H1 (cell line): ENCODE measurements around the gene ABCB11. TPM values are rescaled to one million over a fixed set of nuclear protein-coding genes. Genes with fewer than 3 reads are reported as not detected.

ENCODE experiments used
- CTCF ChIA-PET: fragments of 300-600 bp; sonication (Branson Sonifier 250); formaldehyde crosslinking; loops from one replicate; lab custom pipeline; 2021; ENCODE audit not compliant: partially characterized antibody; lab: Charles Lee
- POLR2A ChIA-PET: fragments of 300-600 bp; sonication (Branson Sonifier 250); formaldehyde crosslinking; loops from one replicate; lab custom pipeline; 2021; ENCODE audit warnings: inconsistent platforms; ENCODE audit not compliant: partially characterized antibody; lab: Charles Lee
- DNase-seq, 2 experiments: peaks; one replicate each; pipeline versions ENCODE4 v3.0.0 to v3.0.0-alpha.2; 2010 to 2022; ENCODE audit warnings: low spot score in 2 of 2, low read depth in 1 of 2, mixed read lengths in 1 of 2
- FAIRE-seq: peaks from 2 replicates; lab custom pipeline; 2011; peaks lifted over from hg19 to GRCh38; lab: Jason Lieb, UNC
- H2AFZ ChIP-seq: 2 replicates; pipeline ENCODE4 v1.8.1; 2012; ENCODE audit warnings: low read length, inconsistent platforms
- H2AK5ac ChIP-seq: 2 replicates; pipeline ENCODE4 v1.6.1; 2013; ENCODE audit warnings: low read depth, low read length
- H2BK120ac ChIP-seq: replicated peaks from 2 replicates; pipeline ENCODE3; 2013; ENCODE audit warnings: low read depth, low read length, inconsistent platforms
- H2BK12ac ChIP-seq: 2 replicates; pipeline ENCODE4 v1.6.1; 2013; ENCODE audit warnings: low read depth, low read length
- H2BK15ac ChIP-seq: 2 replicates; pipeline ENCODE4 v1.6.1; 2013; ENCODE audit warnings: low read length
- H2BK20ac ChIP-seq: 2 replicates; pipeline ENCODE4 v1.6.1; 2013; ENCODE audit warnings: low read length
- H2BK5ac ChIP-seq: 2 replicates; pipeline ENCODE4 v1.6.1; 2013; ENCODE audit warnings: low read depth, low read length
- H3K14ac ChIP-seq: 2 replicates; pipeline ENCODE4 v1.6.1; 2013; ENCODE audit warnings: inconsistent platforms; ENCODE audit not compliant: insufficient read length
- H3K18ac ChIP-seq: 2 replicates; pipeline ENCODE4 v1.6.1; 2013; ENCODE audit warnings: low read length; ENCODE audit errors: extremely low read depth
- H3K23ac ChIP-seq: 2 replicates; pipeline ENCODE4 v1.6.1; 2013; ENCODE audit warnings: inconsistent platforms; ENCODE audit not compliant: insufficient read length
- H3K23me2 ChIP-seq: 2 replicates; pipeline ENCODE4 v1.6.1; 2013; ENCODE audit warnings: low read depth, low read length
- H3K27ac ChIP-seq: 2 replicates; pipeline ENCODE4 v1.6.1; 2011; ENCODE audit warnings: low read depth, low read length, inconsistent platforms
- H3K27me3 ChIP-seq, 4 experiments: replicated peaks in 1 of 4; 1 replicate in 1 of 4; 2 replicates in 3 of 4; pipeline versions ENCODE4 v1.6.1 to v1.8.1; 2011 to 2013; ENCODE audit warnings: low read length in 3 of 4, mild to moderate bottlenecking in 3 of 4, inconsistent platforms in 2 of 4, mixed read lengths in 2 of 4, moderate library complexity in 1 of 4; ENCODE audit not compliant: control insufficient read depth in 3 of 4, insufficient read depth in 3 of 4; ENCODE audit errors: extremely low read depth in 1 of 4
- H3K36me3 ChIP-seq, 4 experiments: 2 replicates each; pipeline versions ENCODE4 v1.6.1 to v1.8.1; 2011 to 2013; ENCODE audit warnings: mild to moderate bottlenecking in 4 of 4, low read length in 3 of 4, moderate library complexity in 2 of 4, control low read depth in 1 of 4, inconsistent platforms in 1 of 4; ENCODE audit not compliant: insufficient read depth in 4 of 4, control insufficient read depth in 2 of 4
- H3K4ac ChIP-seq: replicated peaks from 2 replicates; pipeline ENCODE3; 2013; ENCODE audit warnings: low read length, low read depth, mixed read lengths, inconsistent platforms; ENCODE audit not compliant: insufficient read length
- H3K4me1 ChIP-seq, 4 experiments: replicated peaks in 1 of 4; 1 replicate in 1 of 4; 2 replicates in 3 of 4; pipeline versions ENCODE4 v1.6.1 to v1.8.1; 2011 to 2013; ENCODE audit warnings: low read length in 3 of 4, inconsistent platforms in 2 of 4, mixed read lengths in 1 of 4; ENCODE audit not compliant: insufficient read depth in 4 of 4, control insufficient read depth in 3 of 4
- H3K4me2 ChIP-seq, 2 experiments: 2 replicates each; pipeline versions ENCODE4 v1.6.1 to v1.8.1; 2011 to 2013; ENCODE audit warnings: low read depth in 2 of 2, low read length in 2 of 2, control low read depth in 1 of 2, inconsistent platforms in 1 of 2, mild to moderate bottlenecking in 1 of 2; ENCODE audit not compliant: insufficient read depth in 1 of 2
- H3K4me3 ChIP-seq, 4 experiments: fragments of 200-600, 300-600 bp in 1 of 4; sonication (generic), shearing (Covaris generic), sonication (Bioruptor Twin) in 1 of 4; 2 replicates each; pipeline versions ENCODE4 v1.5.1 to v1.8.1; 2011 to 2016; ENCODE audit warnings: low read length in 4 of 4, low read depth in 3 of 4, control low read depth in 2 of 4, inconsistent platforms in 2 of 4, mild to moderate bottlenecking in 2 of 4, mixed read lengths in 1 of 4, moderate library complexity in 1 of 4; ENCODE audit not compliant: insufficient read depth in 2 of 4; ENCODE audit errors: extremely low read depth in 1 of 4
- H3K56ac ChIP-seq: replicated peaks from 2 replicates; pipeline ENCODE3; 2013; ENCODE audit warnings: low read depth, mild to moderate bottlenecking, mixed read lengths, low read length, inconsistent platforms; ENCODE audit not compliant: insufficient read length
- H3K79me1 ChIP-seq: 2 replicates; pipeline ENCODE4 v1.6.1; 2013; ENCODE audit warnings: low read depth, low read length, control low read depth
- H3K79me2 ChIP-seq, 2 experiments: 2 replicates each; pipeline versions ENCODE4 v1.6.1 to v1.8.1; 2012 to 2013; ENCODE audit warnings: low read length in 2 of 2, mild to moderate bottlenecking in 2 of 2, inconsistent platforms in 1 of 2; ENCODE audit not compliant: insufficient read depth in 2 of 2, control insufficient read depth in 1 of 2
- H3K9ac ChIP-seq, 4 experiments: replicated peaks in 1 of 4; 1 replicate in 1 of 4; 2 replicates in 3 of 4; pipeline versions ENCODE4 v1.6.1 to v1.8.1; 2011 to 2013; ENCODE audit warnings: low read depth in 3 of 4, low read length in 3 of 4, control low read depth in 2 of 4, mild to moderate bottlenecking in 2 of 4, moderate library complexity in 2 of 4, inconsistent platforms in 1 of 4; ENCODE audit errors: extremely low read depth in 1 of 4
- H3K9me3 ChIP-seq, 2 experiments: 2 replicates each; pipeline versions ENCODE4 v1.6.1 to v1.8.1; 2012 to 2013; ENCODE audit warnings: mild to moderate bottlenecking in 2 of 2, moderate library complexity in 2 of 2, control low read depth in 1 of 2, inconsistent platforms in 1 of 2, low read depth in 1 of 2, low read length in 1 of 2, mixed read lengths in 1 of 2; ENCODE audit not compliant: insufficient read depth in 2 of 2
- H4K20me1 ChIP-seq, 2 experiments: replicated peaks in 1 of 2; 2 replicates each; pipeline versions ENCODE3 to v1.8.1; 2011 to 2013; ENCODE audit warnings: inconsistent platforms in 2 of 2, low read length in 2 of 2, mild to moderate bottlenecking in 1 of 2; ENCODE audit not compliant: insufficient read depth in 2 of 2, control insufficient read depth in 1 of 2
- H4K5ac ChIP-seq: 2 replicates; pipeline ENCODE4 v1.6.1; 2013; ENCODE audit warnings: low read length, low read depth, mixed read lengths, inconsistent platforms; ENCODE audit not compliant: insufficient read length
- H4K8ac ChIP-seq: 2 replicates; pipeline ENCODE4 v1.8.0; 2013; ENCODE audit warnings: mild to moderate bottlenecking, moderate library complexity, low read length, inconsistent platforms; ENCODE audit not compliant: insufficient read depth; ENCODE audit errors: extremely low read depth
- H4K91ac ChIP-seq: replicated peaks from 2 replicates; pipeline ENCODE3; 2013; ENCODE audit warnings: low read length, mixed read lengths, inconsistent platforms; ENCODE audit not compliant: insufficient read length
- CTBP2 ChIP-seq: IDR thresholded peaks from 2 replicates; pipeline ENCODE4 v1.7.0; 2011; ENCODE audit warnings: borderline replicate concordance, mild to moderate bottlenecking, moderate library complexity, mixed read lengths, low read length; ENCODE audit not compliant: insufficient read depth, insufficient read length
- SRF ChIP-seq: IDR thresholded peaks from 2 replicates; pipeline ENCODE4 v1.6.1; 2011; ENCODE audit warnings: mild to moderate bottlenecking, low read depth, low read length, moderate library complexity
- USF2 ChIP-seq: IDR thresholded peaks from 2 replicates; pipeline ENCODE4 v1.6.1; 2011; ENCODE audit warnings: low read length, improper control_type of control experiment
- WGBS, 2 experiments: shearing (Covaris generic) in 1 of 2; methylation state at CpG; one replicate each; pipeline versions ENCODE4 v1.1.6 to v1.1.7; 2013 to 2015; ENCODE audit warnings: low lambda C conversion rate in 2 of 2, mixed read lengths in 2 of 2, inconsistent platforms in 1 of 2, low coverage in 1 of 2, missing lambda C conversion rate in 1 of 2; ENCODE audit not compliant: insufficient replicate concordance in 2 of 2, insufficient coverage in 1 of 2, insufficient read length in 1 of 2; ENCODE audit errors: extremely low coverage in 1 of 2, missing lambda C conversion rate in 1 of 2; 5-methylcytosine and 5-hydroxymethylcytosine counted together
- polyA plus RNA-seq, 7 experiments: library from polyadenylated mRNA; depleted of rRNA in 3 of 7; stranded (reverse) in 5 of 7; unstranded in 2 of 7; fragments of >200 nt in 5 of 7; fragments of 200-250 nt in 2 of 7; gene quantifications; 1 replicate in 5 of 7; 2 replicates in 1 of 7; 4 replicates in 1 of 7; pipeline versions ENCODE4 v1.2.1 to v1.2.3, GENCODE V29; 2011 to 2013; ENCODE audit warnings: missing spikeins in 2 of 7, mixed read lengths in 2 of 7
- total RNA-seq: library from RNA; stranded (reverse); fragmentation: NEBNext Ultra II Directional; extraction: Animal tissue kit (Norgen Biotek cat#: 25700); gene quantifications from 2 replicates; pipeline ENCODE4 v1.2.1, GENCODE V29; 2021

ABCB11 gene
- total and polyA plus RNA-seq, 2 of the 8 experiments (the other 6 are each of a cell fraction or from before 2014, with no cell fraction given): not detected

DNA sequence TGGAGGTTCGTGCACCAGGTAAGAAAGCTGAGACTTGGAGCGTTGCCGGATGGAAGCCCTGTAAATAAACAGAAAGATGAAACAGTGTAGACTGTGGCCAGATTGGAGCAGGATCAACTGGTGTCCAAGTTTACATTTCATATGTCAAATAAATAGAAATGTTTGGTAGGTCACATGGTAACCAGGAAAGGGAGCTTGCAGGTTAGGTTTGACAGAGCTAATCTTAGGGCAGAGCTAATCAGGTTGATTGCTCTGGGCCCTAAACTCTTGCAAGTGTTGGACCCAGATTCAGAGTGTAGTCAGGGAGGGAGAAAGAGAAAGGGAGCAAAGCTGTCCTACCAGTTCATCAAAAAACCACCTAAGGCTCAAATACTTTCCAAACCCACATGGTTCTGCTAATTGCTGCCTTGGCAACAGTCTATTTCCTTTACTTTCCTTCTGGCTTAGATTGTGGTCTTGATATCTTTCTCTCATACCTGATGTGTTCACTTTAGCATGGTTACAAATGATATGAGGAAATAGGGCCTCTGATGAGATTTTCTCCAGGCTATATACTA lies 66.8 kb downstream of the ABCB11 start:
- no peak overlapping the region for H3K27ac ChIP-seq
- H2BK12ac ChIP-seq: no peak overlapping the region
- no peaks in the 10 kb centered on the region for H3K79me1 ChIP-seq
- H2AK5ac ChIP-seq: no peak overlapping the region
- DNase-seq: no peak
- no peaks in the 10 kb centered on the region for H3K9me3 ChIP-seq
- WGBS, 2 experiments: 88% methylated on average over 3 of the region's 3 CpGs; no CpG with 5 or more reads in 1 of the 2 experiments
- no peak overlapping the region for H4K8ac ChIP-seq
- H3K9ac ChIP-seq: no peak overlapping the region
- ChIA-PET POLR2A (no interaction called here), CTCF (interaction anchor here (0.5 to 1.8 kb wide), 9 partner anchors 16 to 257 kb away, joined by 3 to 6 read pairs (median 3); no protein-coding TSS in a partner anchor)
- no peak for TF ChIP-seq CTBP2
- TF ChIP-seq SRF: no peak
- TF ChIP-seq USF2: no peak
- H3K4me3 ChIP-seq: no peak overlapping the region
- H3K27me3 ChIP-seq: no peaks in the 10 kb centered on the region
- no peaks in the 10 kb centered on the region for H3K4me1 ChIP-seq
- H3K18ac ChIP-seq: no peak overlapping the region
- no peak overlapping the region for H3K4ac ChIP-seq
- H3K79me2 ChIP-seq: no peaks in the 10 kb centered on the region
- H3K23ac ChIP-seq: no peak overlapping the region
- no peak overlapping the region for H3K14ac ChIP-seq
- FAIRE-seq: no peak
- H3K23me2 ChIP-seq: no peaks in the 10 kb centered on the region
- H4K5ac ChIP-seq: no peak overlapping the region
- H2BK120ac ChIP-seq: no peak overlapping the region
- no peak overlapping the region for H2AFZ ChIP-seq
- no peaks in the 10 kb centered on the region for H3K36me3 ChIP-seq
- H3K4me2 ChIP-seq: no peak overlapping the region
- no peak overlapping the region for H2BK15ac ChIP-seq
- H2BK20ac ChIP-seq: no peak overlapping the region
- no peaks in the 10 kb centered on the region for H4K20me1 ChIP-seq
- no peak overlapping the region for H3K56ac ChIP-seq
- no peak overlapping the region for H2BK5ac ChIP-seq
- no peak overlapping the region for H4K91ac ChIP-seq
